GM19452 (cell line): Measurements from ENCODE around the gene PRR19.

Source experiments
- ATAC-seq: cut with Tn5 transposase; IDR thresholded peaks from one replicate; pipeline ENCODE4 v1.9.1; 2021; ENCODE audit not compliant: unreplicated experiment

The PRR19 gene

DNA sequence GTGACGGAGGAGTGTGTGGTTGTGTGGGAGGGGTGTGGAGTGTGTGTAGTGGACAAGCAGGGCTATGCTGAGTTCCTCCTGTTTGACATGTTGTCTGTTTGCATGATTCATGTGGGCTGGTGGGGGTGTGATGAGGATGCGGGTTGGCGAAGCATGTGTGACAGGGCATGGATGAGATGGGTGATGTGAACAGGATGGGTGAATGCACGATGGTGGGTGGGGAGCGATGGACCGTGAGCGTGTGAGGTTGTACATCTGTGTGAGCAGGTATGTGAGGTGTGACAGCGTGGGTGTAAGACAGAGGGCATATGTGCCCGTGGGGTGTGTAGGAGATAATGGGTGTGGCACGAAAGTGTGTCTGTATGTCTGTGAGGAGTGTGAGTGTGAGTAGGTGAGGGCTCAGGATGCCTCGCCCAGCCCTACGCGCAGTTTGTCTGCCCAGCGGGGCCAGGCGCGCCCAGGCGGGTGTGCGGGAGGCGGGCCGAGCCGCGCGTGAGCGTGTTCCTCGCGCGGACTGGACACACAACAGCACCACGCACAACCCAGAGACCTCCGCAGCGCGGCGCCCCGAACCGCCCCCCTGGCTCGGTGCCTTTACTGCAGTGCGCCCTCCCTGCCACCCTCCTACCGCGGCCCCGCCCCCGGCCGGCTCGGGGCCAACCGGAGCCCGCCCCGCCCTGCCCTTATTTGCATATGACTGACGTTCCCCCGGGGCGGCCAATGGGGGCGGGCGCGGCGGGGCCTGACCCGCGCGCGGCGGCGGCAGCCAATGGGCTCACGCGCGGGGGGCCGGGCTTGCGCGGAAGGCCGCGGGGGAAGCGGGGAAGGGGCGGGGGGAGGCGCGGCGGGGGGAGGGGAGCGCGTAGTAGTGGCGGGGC is 18.5 kb upstream of the PRR19 start:
- ATAC-seq = peak; percentile 41

DNA sequence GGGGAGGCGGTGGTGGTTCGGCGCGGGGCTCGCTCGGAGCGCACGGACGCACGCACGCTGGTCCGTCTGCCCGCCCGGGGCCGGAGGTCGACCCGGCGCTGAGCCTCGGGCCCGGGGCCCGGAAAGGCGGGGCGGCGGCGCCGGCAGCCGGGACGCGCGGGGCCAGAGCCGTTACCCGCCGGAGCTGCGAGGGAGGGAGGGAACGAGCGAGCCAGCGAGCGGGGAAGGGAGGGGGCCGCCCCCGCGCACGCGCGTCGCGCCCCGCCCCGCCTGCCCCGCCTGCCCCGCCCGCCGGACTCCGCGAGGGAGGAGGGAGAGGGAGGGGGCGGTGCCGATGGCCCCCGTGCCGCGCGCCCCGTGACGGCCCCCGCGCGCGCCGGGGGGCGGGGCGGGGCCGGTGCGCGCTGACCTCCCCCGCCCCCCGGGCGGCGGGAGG is 17.8 kb upstream of the PRR19 start:
- peak; percentile 29 for ATAC-seq

DNA sequence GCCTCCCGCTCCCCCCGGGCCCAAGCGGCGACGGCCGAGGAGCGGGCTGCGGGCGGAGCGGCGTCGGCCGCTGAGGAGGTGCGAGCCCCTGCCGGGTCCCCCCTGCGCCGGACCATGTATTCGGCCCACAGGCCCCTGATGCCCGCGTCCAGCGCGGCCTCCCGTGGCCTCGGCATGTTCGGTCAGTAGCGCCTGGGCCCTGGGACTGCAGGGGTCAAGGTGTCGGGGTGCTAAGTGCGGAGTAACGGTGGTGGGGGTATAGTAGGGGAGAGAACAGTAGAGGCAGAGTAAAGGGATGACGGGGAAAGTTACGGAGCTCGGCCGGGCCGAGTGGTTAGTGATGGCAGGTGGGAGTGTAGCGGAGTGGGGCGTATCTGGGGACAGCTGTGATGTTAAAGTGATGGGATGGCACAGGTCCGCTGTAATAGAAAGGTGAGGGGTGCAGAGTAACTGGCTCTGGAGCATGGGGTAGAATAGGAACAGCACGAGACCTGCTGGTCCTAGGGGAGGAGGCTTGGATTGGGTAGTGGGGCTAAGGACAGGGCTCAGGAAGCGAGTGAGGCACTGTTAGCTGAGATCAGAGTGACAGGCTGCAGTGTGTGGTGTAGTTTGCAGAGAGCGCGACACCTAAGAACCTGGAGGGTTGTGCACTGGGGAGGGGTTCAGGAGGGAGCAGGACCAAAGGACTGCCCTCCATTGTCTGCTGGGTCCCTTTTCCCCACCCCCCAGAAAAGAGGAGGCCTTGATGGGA is 17.2 kb upstream of the PRR19 start:
- no peak for ATAC-seq

DNA sequence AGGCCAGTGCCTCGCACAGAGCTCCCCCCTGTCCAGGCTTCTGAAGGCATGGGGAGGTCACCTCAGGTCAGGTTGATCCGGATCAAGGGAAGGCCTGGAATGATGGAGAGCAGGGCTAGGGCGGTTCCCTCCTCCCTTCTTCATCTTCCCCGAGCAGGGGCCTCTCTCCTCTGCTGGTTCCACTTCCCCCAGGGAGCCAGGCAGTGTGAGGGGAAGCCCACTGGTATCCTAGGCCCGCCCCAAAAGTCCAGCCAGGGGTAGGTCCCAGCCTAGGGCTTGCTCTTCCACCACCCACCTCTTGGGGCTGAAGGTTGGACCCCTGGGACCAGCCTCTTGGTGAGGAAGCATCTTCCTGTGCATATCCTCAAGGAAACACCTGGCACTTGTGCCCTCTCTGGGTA is 16.4 kb upstream of the PRR19 start:
- ATAC-seq = no peak

DNA sequence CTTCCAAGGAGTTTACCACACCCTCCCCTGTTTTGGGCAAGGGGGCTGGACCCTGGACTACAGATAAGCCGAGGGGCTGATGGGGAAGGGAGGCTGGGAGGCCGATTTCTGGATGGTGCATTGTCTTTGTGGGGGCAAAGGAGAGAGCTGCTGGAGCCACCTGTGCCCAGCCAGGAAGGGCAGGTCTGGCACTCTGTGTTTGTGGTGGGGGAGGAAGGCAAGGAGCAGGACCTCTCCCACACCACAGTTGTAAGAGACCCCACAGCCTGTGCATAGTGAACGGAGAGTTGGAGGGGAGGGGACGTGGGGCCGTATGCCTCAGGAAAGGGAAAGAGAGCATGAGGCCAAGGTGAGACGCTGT is 16.0 kb upstream of the PRR19 start:
- no peak for ATAC-seq

DNA sequence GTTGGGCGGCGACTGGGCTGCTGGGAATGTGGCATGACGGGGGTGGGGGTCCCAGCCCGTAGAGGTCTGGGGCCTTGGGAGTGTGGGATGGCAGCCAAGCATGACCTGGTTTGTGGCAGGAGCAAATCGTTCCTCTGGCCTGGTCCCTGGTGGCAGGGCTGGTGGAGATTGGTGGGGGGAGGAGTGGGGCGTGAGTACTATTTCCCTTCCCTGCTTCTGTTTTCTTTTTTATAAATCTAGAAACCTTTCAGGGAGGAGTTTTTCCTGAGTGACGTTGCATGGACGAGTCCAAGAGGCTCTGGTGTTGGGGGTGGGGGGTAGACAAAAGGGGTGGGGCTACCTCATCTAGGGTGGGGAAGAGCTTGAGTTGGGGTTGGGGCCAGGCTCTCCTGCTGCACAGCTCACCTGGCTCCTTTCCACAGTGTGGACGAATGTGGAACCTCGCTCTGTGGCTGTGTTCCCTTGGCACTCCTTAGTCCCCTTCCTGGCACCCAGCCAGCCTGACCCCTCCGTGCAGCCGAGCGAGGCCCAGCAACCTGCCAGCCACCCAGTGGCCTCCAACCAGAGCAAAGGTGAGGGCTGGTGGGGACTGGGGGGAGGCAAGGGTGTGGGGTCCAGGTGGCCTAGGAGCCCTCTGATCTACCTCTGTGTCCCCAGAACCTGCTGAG is 15.4 kb upstream of the PRR19 start:
- ATAC-seq = no peak

DNA sequence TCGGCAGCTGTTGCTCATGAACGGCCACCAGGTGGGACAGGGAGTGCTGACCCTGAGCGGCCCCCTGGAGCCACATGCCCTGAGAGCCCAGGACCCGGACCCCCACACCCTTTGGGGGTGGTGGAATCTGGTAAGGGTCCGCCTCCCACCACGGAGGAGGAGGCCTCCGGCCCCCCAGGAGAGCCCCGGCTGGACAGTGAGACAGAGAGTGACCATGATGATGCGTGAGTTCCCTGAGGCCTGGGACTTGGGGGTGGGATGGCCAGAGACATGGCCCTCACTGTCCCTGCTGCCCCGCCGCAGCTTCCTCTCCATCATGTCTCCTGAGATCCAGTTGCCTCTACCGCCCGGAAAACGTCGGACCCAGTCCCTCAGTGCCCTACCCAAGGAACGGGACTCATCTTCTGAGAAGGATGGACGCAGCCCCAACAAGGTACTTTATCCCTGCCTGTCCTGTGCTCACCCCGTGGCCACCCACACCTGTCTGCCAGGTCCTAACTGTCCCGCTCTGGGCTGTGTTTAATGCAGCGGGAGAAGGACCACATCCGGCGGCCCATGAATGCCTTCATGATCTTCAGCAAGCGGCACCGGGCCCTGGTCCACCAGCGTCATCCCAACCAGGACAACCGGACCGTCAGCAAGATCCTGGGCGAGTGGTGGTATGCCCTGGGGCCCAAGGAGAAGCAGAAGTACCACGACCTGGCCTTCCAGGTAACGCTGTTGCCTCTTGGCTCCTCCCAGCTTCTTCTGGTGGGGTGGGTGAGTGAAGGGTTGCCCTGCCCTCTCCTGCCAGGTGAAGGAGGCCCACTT is 14.7 kb upstream of the PRR19 start:
- ATAC-seq = no peak

DNA sequence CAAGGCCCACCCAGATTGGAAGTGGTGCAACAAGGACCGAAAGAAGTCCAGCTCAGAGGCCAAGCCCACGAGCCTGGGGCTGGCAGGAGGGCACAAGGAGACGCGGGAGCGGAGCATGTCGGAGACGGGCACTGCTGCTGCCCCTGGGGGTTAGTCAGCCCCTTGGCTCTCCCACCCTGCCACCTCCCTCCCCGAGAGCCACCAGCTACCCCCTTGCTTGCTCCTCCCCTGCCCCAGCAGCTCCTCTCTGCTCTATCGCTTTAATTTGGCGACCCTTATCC is 14.2 kb upstream of the PRR19 start:
- ATAC-seq = no peak

DNA sequence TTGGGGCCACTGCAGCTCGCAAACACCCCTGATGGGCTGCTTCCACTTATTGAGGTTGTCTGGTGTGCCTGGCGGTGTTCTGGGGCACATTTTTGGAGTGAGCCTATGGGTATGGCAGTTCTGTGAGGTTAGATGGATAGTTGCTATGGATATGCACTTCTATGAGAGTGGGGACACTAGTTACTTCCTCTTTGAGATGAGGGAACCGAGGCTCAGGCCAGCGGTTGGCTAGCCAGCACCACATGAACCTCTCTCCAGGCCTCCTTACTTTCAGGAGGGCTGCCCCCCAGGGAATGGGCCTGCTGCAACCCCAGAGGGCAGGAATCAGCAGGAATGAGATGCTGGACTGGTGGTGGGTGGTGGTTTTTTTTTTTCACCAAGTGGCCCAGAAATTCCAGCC is 13.5 kb upstream of the PRR19 start:
- ATAC-seq = no peak

DNA sequence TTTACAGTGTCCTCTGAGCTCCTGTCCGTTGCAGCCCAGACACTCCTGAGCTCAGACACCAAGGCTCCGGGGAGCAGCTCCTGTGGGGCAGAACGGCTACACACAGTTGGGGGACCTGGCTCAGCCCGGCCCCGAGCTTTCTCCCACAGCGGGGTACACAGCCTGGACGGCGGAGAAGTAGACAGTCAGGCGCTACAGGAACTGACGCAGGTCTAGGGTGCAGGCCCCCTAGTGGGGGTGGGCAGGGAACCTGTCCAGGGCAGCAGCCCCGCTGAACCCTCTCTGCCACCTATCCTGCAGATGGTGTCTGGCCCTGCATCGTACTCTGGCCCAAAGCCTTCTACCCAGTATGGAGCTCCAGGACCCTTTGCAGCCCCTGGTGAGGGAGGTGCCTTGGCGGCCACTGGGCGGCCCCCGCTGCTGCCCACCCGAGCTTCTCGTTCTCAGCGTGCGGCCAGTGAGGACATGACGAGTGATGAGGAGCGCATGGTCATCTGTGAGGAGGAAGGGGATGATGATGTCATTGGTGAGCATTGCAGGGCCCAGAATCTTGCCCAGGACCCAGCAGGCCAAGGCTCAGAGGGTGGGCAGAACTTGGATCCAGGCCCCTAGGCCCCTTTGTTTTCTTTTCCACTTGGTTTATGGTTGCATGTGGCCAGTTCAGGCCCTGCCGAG is 12.9 kb upstream of the PRR19 start:
- ATAC-seq = no peak

DNA sequence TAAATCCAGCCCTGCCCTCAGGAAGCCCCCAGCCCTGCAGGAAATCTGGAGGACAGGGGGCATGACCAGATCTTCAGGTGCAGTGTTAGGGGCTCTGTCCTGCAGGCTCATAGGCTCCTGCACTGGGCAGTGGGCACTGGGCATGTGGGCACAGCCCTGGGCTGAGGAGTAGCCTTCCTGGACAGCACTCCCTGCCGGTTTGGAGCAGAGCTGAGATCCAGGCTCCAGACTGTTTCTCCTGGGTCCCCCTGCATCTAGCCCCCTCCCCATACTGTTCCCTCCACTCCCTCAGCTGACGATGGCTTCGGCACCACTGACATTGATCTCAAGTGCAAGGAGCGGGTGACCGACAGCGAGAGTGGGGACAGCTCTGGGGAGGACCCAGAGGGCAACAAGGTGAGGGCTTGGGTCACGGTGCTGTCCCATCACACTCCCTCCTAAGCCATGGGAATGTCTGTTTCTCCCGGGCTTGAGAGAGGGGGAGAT is 12.3 kb upstream of the PRR19 start:
- ATAC-seq = no peak

DNA sequence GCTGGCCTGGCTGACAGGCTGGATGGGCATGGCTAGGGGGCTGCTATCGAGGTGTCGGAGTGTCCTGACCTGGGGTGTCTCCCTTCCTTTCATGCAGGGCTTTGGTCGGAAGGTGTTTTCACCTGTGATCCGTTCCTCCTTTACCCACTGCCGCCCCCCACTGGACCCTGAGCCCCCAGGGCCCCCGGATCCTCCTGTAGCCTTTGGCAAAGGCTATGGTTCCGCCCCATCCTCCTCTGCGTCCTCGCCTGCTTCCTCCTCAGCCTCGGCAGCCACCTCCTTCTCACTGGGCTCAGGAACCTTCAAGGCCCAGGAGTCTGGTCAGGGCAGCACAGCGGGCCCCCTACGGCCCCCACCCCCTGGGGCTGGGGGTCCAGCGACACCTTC is 11.8 kb upstream of the PRR19 start:
- no peak for ATAC-seq

DNA sequence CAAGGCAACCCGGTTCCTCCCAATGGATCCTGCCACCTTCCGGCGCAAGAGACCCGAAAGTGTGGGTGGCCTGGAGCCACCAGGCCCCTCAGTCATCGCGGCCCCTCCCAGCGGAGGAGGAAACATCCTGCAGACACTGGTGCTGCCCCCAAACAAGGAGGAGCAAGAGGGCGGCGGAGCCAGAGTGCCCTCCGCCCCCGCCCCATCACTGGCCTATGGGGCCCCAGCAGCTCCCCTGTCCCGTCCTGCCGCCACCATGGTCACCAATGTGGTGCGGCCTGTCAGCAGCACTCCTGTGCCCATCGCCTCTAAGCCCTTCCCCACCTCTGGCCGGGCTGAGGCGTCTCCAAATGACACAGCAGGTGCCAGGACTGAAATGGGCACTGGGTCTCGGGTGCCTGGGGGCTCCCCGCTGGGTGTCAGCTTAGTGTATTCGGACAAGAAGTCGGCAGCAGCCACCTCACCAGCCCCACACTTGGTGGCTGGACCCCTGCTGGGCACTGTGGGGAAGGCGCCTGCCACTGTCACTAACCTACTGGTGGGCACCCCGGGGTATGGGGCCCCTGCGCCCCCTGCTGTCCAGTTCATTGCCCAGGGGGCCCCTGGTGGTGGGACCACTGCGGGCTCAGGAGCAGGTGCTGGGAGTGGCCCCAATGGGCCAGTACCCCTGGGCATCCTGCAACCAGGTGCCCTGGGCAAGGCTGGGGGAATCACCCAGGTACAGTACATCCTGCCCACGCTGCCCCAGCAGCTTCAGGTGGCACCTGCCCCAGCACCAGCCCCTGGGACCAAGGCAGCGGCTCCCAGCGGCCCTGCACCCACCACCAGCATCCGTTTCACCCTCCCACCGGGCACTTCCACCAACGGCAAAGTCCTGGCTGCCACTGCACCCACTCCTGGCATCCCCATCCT is 11.2 kb upstream of the PRR19 start:
- no peak for ATAC-seq

DNA sequence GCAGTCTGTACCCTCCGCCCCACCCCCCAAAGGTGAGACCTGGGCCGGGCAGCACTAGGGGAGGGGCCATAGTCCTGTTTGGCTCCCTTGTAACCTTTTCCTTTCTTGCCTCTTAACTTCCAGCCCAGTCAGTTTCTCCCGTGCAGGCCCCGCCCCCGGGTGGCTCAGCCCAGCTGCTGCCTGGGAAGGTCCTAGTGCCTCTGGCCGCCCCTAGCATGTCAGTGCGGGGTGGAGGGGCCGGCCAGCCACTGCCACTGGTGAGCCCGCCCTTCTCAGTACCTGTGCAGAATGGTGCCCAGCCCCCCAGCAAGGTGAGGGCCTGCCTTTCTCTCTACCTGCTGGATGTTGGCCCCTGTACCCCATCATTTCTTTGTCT is 10.5 kb upstream of the PRR19 start:
- ATAC-seq = no peak

DNA sequence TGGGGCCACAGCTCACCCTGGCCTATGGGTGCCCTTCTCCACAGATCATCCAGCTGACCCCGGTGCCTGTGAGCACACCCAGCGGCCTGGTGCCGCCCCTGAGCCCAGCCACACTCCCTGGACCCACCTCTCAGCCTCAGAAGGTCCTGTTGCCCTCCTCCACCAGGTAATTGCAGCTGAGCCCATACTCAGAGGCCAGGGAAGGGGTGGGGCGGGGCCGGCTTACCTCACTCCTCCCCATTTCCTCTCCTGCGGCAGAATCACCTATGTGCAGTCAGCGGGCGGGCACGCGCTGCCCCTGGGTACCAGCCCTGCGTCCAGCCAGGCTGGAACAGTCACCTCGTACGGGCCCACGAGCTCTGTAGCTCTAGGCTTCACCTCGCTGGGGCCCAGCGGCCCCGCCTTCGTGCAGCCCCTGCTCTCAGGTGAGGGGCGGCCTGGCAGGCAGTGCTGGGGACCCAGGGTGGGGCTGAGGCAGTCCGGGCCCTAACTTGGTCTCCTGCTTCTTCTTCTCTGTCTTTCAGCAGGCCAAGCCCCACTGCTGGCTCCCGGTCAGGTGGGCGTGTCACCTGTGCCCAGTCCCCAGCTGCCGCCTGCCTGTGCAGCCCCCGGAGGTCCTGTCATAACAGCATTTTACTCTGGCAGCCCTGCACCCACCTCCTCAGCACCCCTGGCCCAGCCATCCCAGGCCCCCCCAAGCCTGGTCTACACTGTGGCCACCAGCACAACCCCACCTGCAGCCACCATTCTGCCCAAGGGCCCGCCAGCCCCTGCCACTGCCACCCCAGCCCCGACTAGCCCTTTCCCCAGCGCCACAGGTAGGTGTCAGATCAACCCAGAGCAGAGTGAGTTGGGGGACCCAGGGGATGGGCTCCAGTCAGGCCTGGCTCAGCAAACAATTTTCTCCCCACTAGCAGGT is 9.6 kb upstream of the PRR19 start:
- ATAC-seq = no peak

DNA sequence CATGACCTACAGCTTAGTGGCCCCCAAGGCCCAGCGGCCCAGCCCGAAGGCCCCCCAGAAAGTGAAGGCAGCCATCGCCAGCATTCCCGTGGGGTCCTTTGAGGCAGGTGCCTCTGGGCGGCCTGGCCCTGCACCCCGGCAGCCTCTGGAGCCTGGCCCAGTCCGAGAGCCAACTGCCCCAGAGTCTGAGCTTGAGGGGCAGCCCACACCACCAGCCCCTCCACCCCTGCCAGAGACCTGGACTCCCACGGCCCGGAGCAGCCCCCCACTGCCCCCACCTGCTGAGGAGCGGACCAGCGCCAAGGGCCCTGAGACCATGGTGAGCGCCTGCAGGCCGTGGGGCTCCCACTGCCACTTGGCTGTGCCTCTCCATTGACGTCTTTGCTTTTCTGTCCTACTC is 9.0 kb upstream of the PRR19 start:
- ATAC-seq = no peak

DNA sequence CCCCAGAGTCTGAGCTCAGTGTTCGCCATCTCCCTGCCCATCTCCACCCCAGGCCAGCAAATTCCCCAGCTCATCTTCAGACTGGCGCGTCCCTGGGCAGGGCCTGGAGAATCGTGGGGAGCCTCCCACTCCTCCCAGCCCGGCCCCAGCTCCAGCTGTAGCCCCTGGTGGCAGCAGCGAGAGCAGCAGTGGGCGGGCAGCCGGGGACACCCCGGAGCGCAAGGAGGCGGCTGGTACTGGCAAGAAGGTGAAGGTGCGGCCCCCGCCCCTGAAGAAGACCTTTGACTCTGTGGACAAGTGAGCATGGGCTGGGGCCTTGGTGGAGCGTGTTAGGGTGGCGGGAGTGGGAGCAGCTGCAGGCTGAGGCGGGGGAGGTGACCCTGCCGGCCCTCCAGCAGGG is 8.4 kb upstream of the PRR19 start:
- no peak for ATAC-seq

DNA sequence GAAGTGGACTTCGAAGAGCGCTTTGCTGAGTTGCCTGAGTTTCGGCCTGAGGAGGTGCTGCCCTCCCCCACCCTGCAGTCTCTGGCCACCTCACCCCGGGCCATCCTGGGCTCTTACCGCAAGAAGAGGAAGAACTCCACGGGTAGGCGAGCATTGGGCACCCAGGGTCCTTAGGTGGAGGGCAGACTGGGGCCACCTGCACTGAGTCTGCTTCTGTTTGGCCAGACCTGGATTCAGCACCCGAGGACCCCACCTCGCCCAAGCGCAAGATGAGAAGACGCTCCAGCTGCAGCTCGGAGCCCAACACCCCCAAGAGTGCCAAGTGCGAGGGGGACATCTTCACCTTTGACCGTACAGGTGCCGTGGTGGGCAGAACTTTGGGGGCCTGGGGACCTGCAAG is 8.0 kb upstream of the PRR19 start:
- ATAC-seq = no peak
